PC-3 (cell line): Measurements from ENCODE around the gene KIAA1614. TPM values are rescaled to one million over a fixed set of nuclear protein-coding genes. Genes with fewer than 3 reads are reported as not detected.

Experiments used
- ATAC-seq: fragments of 200-7000 bp; cut with Tn5 transposase; 2 replicates; pipeline ENCODE4 v1.9.1; 2020; ENCODE audit warnings: mild to moderate bottlenecking, moderate library complexity
- BruUV-seq: library from RNA; stranded (reverse); fragments of 400-500 nt; replicated peaks from 2 replicates; lab custom pipeline; 2021; lab: Mats Ljungman, UMichigan
- CTCF ChIA-PET: fragments of 300-600 bp; sonication (Branson Sonifier 250); formaldehyde crosslinking; loops from one replicate; lab custom pipeline; 2022; ENCODE audit warnings: antibody characterized with exemption; lab: Charles Lee
- POLR2A ChIA-PET: fragments of 300-600 bp; sonication (Branson Sonifier 250); formaldehyde crosslinking; loops from one replicate; lab custom pipeline; 2022; ENCODE audit warnings: antibody characterized with exemption; ENCODE audit not compliant: unreplicated experiment; lab: Charles Lee
- DNase-seq: peaks from one replicate; pipeline ENCODE4 v3.0.0-alpha.2; 2015
- H2AFZ ChIP-seq: fragments of 300-600 bp; sonication (generic); 2 replicates; pipeline ENCODE4 v1.6.0; 2016; ENCODE audit warnings: antibody characterized with exemption, low read length
- H3F3A ChIP-seq: fragments of 300-600 bp; sonication (generic); one replicate; pipeline ENCODE4 v1.6.0; 2017; ENCODE audit warnings: antibody characterized with exemption, low read length, control low read depth, mild to moderate bottlenecking; ENCODE audit not compliant: unreplicated experiment
- H3K27ac ChIP-seq: fragments of 300-600 bp; sonication (generic); 2 replicates; pipeline ENCODE4 v1.5.1; 2016; ENCODE audit warnings: mild to moderate bottlenecking, low read length
- H3K27me3 ChIP-seq: fragments of 300-600 bp; sonication (generic); 2 replicates; pipeline ENCODE4 v1.6.1; 2016; ENCODE audit warnings: low read length, mixed read lengths
- H3K36me3 ChIP-seq: fragments of 300-600 bp; sonication (generic); 2 replicates; pipeline ENCODE4 v1.6.1; 2016; ENCODE audit warnings: low read depth, mixed run types, low read length, mixed read lengths
- H3K4me1 ChIP-seq: fragments of 300-600 bp; sonication (generic); 2 replicates; pipeline ENCODE4 v1.5.1; 2016; ENCODE audit warnings: low read length; ENCODE audit not compliant: insufficient read depth
- H3K4me2 ChIP-seq: fragments of 300-600 bp; sonication (generic); 2 replicates; pipeline ENCODE4 v1.6.0; 2016; ENCODE audit warnings: low read length
- H3K4me3 ChIP-seq: fragments of 300-600 bp; sonication (generic); 2 replicates; pipeline ENCODE4 v1.5.1; 2016; ENCODE audit warnings: mild to moderate bottlenecking, low read length, mixed read lengths
- H3K79me2 ChIP-seq: fragments of 300-600 bp; sonication (generic); 2 replicates; pipeline ENCODE4 v1.6.1; 2017; ENCODE audit warnings: low read length, mixed read lengths
- H3K9ac ChIP-seq: fragments of 300-600 bp; sonication (generic); 2 replicates; pipeline ENCODE4 v1.6.0; 2016; ENCODE audit warnings: mild to moderate bottlenecking, low read length
- H3K9me2 ChIP-seq: fragments of 300-600 bp; sonication (generic); replicated peaks from 2 replicates; pipeline ENCODE4 v1.6.1; 2016; ENCODE audit warnings: mixed run types, low read length, mixed read lengths
- H3K9me3 ChIP-seq: fragments of 300-600 bp; sonication (generic); 2 replicates; pipeline ENCODE4 v1.6.1; 2016; ENCODE audit warnings: low read length, mixed read lengths
- H4K20me1 ChIP-seq: fragments of 300-600 bp; sonication (generic); 2 replicates; pipeline ENCODE4 v1.6.1; 2016; ENCODE audit warnings: low read length, mixed read lengths
- EZH2 ChIP-seq: fragments of 300-600 bp; sonication (generic); IDR thresholded peaks from one replicate; pipeline ENCODE4 v1.6.1; 2017; ENCODE audit warnings: antibody characterized with exemption, mild to moderate bottlenecking, low read length; ENCODE audit not compliant: unreplicated experiment
- EZH2phosphoT487 ChIP-seq: fragments of 300-600 bp; sonication (generic); IDR thresholded peaks from 2 replicates; pipeline ENCODE4 v1.6.1; 2018; ENCODE audit warnings: mild to moderate bottlenecking, antibody characterized with exemption, low read length, borderline replicate concordance
- intact Hi-C: fragments of 100-400 bp; cut with micrococcal nuclease; formaldehyde crosslinking; loops from 2 replicates; pipeline ENCODE4 v1.9.0; 2023
- total RNA-seq: library from RNA; depleted of rRNA; stranded (reverse); fragments of >200 nt; gene quantifications from 2 replicates; pipeline ENCODE4 v1.2.3, GENCODE V29; 2014
- TF ChIP-seq, protein P1 (sequence below): fragments of 300-600 bp; sonication (generic); conservative IDR thresholded peaks from 2 replicates; pipeline ENCODE4 v1.5.1; 2017; ENCODE audit warnings: antibody characterized with exemption, low read depth, mild to moderate bottlenecking, low read length

The KIAA1614 gene
- total RNA-seq, 1 experiment from 2014 or later, result not detected

DNA sequence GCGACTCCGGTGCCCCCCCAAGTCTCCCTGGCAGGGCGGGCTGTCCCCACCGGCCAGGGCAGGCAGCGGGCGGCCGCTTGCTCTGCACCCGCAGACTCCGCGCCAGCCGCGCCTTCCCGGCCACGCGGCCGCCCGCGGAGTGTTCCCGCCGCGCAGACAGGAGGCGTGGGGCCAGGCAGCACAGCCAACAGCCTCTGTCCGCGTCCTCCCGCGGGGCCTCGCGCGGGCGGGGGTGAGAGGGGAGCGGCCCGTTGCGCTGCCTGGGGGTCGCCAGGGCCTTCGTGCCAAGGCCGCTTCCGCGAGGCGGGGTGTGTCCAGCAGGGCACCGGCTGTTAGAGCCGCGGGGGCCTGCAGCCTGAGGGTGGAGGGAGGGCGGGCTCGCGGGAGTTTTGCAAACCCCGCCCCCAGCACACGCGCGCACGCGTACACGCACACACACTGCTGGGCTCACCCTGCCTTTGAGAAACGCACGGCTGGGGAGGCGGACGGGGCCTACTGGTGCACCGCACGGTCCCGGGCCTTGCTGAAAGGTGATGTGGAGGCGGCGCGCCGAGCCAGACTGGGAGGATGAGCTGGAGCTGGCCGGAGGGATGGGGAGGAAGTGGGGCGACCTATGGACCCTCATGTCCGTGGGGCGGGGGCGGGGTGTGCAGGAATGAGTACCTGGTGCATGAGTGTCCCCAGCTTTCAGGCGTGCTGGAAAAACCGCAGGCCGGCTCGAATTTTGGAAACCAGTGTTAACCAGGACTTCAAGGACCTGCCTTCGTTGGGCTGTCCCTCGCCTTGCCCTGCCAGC lies 41.5 kb downstream of the KIAA1614 start:
- peaks cover 14% of the 10 kb centered on the region for H3K4me1 ChIP-seq
- H2AFZ ChIP-seq, result peak overlapping the region; percentile 76
- no peaks in the 10 kb centered on the region for H3F3A ChIP-seq
- no peaks in the 10 kb centered on the region for H3K36me3 ChIP-seq
- intact Hi-C loops, result loop anchor here (10.0 kb wide), 1 partner anchor 211 kb away; no protein-coding TSS in a partner anchor
- no peaks in the 10 kb centered on the region for H4K20me1 ChIP-seq
- POLR2A ChIA-PET, result interaction anchor here (0.6 kb wide), 1 partner anchor 69 kb away, joined by 6 read pairs; no protein-coding TSS in a partner anchor
- TF ChIP-seq, protein P1, sequence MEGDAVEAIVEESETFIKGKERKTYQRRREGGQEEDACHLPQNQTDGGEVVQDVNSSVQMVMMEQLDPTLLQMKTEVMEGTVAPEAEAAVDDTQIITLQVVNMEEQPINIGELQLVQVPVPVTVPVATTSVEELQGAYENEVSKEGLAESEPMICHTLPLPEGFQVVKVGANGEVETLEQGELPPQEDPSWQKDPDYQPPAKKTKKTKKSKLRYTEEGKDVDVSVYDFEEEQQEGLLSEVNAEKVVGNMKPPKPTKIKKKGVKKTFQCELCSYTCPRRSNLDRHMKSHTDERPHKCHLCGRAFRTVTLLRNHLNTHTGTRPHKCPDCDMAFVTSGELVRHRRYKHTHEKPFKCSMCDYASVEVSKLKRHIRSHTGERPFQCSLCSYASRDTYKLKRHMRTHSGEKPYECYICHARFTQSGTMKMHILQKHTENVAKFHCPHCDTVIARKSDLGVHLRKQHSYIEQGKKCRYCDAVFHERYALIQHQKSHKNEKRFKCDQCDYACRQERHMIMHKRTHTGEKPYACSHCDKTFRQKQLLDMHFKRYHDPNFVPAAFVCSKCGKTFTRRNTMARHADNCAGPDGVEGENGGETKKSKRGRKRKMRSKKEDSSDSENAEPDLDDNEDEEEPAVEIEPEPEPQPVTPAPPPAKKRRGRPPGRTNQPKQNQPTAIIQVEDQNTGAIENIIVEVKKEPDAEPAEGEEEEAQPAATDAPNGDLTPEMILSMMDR, result no peak
- TF ChIP-seq EZH2phosphoT487 (no peak), EZH2 (no peak)
- H3K4me2 ChIP-seq, result peak overlapping the region; percentile 83
- CTCF ChIA-PET, result no interaction called here
- no peaks in the 10 kb centered on the region for H3K9me3 ChIP-seq
- no peaks in the 10 kb centered on the region for H3K79me2 ChIP-seq
- H3K4me3 ChIP-seq, result peak overlapping the region; percentile 63
- no peaks in the 10 kb centered on the region for H3K9me2 ChIP-seq
- DNase-seq (peak; percentile 48), ATAC-seq (peak; percentile 81)
- TSS peak; percentile 44 for BruUV-seq
- H3K9ac ChIP-seq, result peak overlapping the region; percentile 77
- no peaks in the 10 kb centered on the region for H3K27me3 ChIP-seq
- H3K27ac ChIP-seq, result peak overlapping the region; percentile 30

DNA sequence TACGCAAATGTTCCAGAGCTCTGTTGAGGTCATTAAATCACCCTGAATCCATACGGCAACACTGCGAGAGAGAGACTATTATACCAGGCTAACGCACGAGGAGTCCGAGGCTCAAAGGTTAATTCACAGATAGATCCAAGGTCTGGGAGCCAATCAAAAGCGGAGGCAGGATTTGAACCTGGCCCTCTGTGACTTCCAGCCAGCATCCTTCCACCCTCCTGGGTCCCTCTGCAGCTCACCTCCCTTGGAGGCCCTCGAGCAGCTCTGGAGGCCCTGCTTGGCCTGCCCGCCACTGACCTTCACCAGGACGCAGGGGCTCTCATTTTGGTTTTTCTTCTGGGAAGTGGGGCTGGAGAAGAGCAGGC lies 42.1 kb downstream of the KIAA1614 start:
- H3K4me2 ChIP-seq, result peak overlapping the region; percentile 83
- ChIA-PET CTCF (no interaction called here), POLR2A (interaction anchor here (0.6 kb wide), 1 partner anchor 69 kb away, joined by 6 read pairs; no protein-coding TSS in a partner anchor)
- DNase-seq, result no peak
- no peaks in the 10 kb centered on the region for H4K20me1 ChIP-seq
- no peaks in the 10 kb centered on the region for H3K79me2 ChIP-seq
- H3K9me3 ChIP-seq, result no peaks in the 10 kb centered on the region
- H3K4me3 ChIP-seq, result peak overlapping the region; percentile 63; the same call in 1 of the 2 replicates
- H3K9me2 ChIP-seq, result no peaks in the 10 kb centered on the region
- H3K27ac ChIP-seq, result no peak overlapping the region; the same call in 1 of the 2 replicates
- no peaks in the 10 kb centered on the region for H3F3A ChIP-seq
- no peaks in the 10 kb centered on the region for H3K36me3 ChIP-seq
- H2AFZ ChIP-seq, result peak overlapping the region; percentile 76; the same call in 1 of the 2 replicates
- TF ChIP-seq EZH2phosphoT487, result no peak
- TF ChIP-seq EZH2, result no peak
- TF ChIP-seq, protein P1, result no peak
- peaks cover 14% of the 10 kb centered on the region for H3K4me1 ChIP-seq
- intact Hi-C loops, result loop anchor here (10.0 kb wide), 1 partner anchor 210 kb away; no protein-coding TSS in a partner anchor
- BruUV-seq, result no TSS peak
- no peak for ATAC-seq
- peak overlapping the region; percentile 77 for H3K9ac ChIP-seq
- no peaks in the 10 kb centered on the region for H3K27me3 ChIP-seq
